CD4-positive, alpha-beta T cell treated with Interleukin-4 for 1 hour (primary cell): Measurements from ENCODE around the gene CCDC201.
"Not testable (repeated sequence)": the region's sequence is repeated elsewhere in the genome, so short reads cannot be mapped to it uniquely, and the experiment has no call there.

Experiments used
- DNase-seq, 2 donors: peaks; one replicate each; pipeline ENCODE4 v3.0.0-alpha.2; 2020 to 2022

CCDC201 gene

DNA sequence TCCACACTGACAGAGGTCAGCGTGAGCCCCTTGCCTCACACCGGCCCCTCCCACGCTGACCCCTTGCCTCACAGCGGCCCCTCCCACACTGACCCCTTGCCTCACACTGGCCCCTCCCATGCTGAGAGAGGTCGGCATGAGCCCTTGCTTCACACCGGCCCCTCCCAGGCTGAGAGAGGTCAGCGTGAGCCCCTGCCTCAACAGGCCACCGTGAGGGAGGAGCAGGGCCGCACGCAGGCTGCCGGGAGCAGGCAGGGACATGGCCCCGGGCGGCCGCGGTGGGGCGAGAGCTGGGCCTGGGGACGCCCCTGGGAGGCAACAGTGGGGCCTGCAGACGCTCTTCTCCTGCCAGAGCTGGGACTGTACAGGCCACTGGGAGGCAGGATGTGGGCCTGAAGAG, 59.1 kb downstream of the CCDC201 start:
- DNase-seq: not testable (repeated sequence)

DNA sequence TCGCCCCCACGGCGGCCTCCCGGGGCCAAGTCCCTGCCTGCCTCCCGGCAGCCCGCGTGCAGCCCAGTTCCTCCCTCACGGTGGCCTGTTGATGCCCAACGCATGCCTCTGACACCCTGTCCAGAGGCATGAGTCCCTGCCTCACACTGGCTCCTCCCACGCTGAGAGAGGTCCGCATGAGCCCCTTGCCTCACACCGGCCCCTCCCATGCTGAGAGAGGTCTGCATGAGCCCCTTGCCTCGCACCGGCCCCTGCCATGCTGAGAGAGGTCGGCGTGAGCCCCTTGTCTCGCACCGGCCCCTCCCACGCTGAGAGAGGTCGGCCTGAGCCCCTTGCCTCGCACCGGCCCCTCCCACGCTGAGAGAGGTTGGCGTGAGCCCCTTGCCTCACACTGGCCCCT, 59.9 kb downstream of the CCDC201 start:
- no peak for DNase-seq

DNA sequence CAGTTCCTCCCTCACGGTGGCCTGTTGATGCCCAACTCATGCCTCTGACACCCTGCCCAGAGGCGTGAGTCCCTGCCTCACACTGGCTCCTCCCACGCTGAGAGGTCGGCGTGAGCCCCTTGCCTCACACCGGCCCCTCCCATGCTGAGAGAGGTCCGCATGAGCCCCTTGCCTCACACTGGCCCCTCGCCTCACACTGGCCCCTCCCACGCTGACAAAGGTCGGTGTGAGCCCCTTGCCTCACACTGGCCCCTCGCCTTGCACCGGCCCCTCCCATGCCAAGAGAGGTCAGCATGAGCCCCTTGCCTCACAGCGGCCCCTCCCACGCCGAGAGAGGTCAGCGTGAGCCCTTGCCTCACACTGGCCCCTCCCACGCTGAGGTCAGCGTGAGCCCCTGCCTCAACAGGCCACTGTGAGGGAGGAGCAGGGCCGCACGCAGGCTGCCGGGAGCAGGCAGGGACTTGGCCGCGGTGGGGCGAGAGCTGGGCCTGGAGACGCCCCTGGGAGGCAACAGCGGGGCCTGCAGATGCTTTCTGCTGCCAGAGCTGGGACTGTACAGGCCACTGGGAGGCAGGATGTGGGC, 61.1 kb downstream of the CCDC201 start:
- not testable (repeated sequence) for DNase-seq

DNA sequence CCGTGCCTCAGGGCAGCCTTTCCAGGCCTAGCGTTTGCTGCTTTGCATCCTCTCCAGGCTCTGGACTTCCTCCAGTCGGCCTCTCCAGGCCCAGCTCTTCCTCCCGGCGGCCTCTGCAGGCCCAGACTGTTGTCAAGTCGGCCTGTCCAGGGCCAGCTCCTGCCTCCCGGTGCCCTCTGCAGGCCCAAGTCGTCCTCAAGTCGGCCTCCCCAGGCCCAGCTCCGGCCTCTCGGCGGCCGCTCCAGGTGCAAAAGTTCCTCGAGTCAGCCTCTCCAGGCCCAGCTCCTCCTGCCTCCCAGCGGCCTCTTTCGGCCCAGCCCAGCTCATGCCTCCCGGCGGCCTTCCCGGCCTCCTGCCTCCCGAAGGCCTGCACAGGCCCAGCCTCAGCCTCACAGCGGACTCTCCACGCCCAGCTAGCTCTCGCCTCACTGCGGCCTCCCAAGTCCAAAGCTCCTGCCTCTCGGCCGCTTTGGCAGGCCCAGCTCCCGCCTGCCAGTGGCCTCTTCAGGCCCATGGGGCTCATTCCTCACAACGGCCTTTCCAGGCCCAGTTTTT, 62.4 kb downstream of the CCDC201 start:
- DNase-seq: not testable (repeated sequence)
